ENCODE results near the gene PRICKLE2. TPM values are rescaled to one million over a fixed set of nuclear protein-coding genes. Genes with fewer than 3 reads are reported as not detected.

Gene PRICKLE2
- total RNA-seq, 1 experiment from 2014 or later: 3.2 TPM

DNA sequence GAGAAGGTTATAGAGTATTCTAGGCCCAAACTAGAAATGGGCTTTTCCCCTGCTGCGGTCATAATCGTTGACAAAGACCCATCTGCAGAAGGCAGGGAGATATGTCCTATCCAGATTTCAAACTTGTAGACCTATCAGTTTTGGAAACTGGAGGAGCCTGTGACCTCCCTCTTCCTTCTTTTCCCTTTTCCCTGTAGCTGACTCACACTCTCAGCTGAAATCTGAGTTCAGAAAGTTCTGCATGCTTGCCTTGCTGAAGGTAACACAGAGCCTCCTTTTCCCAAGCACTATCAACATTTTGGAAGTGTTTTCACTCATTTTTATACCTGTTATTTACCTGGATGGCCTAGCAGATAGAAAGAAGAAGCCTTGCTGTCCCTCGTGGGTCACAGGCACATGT lies 142.9 kb downstream of the PRICKLE2 start:
- H2BK12ac ChIP-seq (ENCODE audit: insufficient read length, low read depth, low read length): no peak overlapping the region
- H2BK5ac ChIP-seq (ENCODE audit: insufficient read length, low read length): no peak overlapping the region
- no peak overlapping the region for H3K4me2 ChIP-seq (ENCODE audit: insufficient read depth, insufficient read length, low read length)
- H4K91ac ChIP-seq (ENCODE audit: insufficient read length, low read depth, low read length): no peak overlapping the region
- no peak overlapping the region for H3K9ac ChIP-seq (ENCODE audit: extremely low read depth, insufficient read length, low read length)
- no peaks in the 10 kb centered on the region for H3K9me3 ChIP-seq (ENCODE audit: control insufficient read depth, low read depth, low read length)
- no peak overlapping the region for H3K18ac ChIP-seq (ENCODE audit: insufficient read length, low read depth, low read length)
- no peaks in the 10 kb centered on the region for H3K27me3 ChIP-seq (ENCODE audit: insufficient read depth, low read length)
- H3K79me1 ChIP-seq (ENCODE audit: insufficient read depth, low read depth, low read length, poor library complexity, severe bottlenecking): no peaks in the 10 kb centered on the region
- Mint-ChIP-seq H3K36me3 (ENCODE audit: insufficient read depth in 1 of 3, low read depth in 3 of 3) (peaks cover 0 to 4% (median 0%) of the 10 kb centered on the region in 3 experiments; a peak in 1 of 7 replicates), H3K4me3 (no peak overlapping the region), H3K27ac (no peak overlapping the region), H3K4me1 (peaks cover 26 to 30% of the 10 kb centered on the region in 2 experiments), H3K9me3 (no peaks in the 10 kb centered on the region), H3K27me3 (ENCODE audit: low read depth) (no peaks in the 10 kb centered on the region; the same call in 1 of the 2 replicates)
- TF ChIP-seq, protein P1, sequence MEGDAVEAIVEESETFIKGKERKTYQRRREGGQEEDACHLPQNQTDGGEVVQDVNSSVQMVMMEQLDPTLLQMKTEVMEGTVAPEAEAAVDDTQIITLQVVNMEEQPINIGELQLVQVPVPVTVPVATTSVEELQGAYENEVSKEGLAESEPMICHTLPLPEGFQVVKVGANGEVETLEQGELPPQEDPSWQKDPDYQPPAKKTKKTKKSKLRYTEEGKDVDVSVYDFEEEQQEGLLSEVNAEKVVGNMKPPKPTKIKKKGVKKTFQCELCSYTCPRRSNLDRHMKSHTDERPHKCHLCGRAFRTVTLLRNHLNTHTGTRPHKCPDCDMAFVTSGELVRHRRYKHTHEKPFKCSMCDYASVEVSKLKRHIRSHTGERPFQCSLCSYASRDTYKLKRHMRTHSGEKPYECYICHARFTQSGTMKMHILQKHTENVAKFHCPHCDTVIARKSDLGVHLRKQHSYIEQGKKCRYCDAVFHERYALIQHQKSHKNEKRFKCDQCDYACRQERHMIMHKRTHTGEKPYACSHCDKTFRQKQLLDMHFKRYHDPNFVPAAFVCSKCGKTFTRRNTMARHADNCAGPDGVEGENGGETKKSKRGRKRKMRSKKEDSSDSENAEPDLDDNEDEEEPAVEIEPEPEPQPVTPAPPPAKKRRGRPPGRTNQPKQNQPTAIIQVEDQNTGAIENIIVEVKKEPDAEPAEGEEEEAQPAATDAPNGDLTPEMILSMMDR (conservative IDR thresholded peaks at IDR 0.05): no peak
- H3K14ac ChIP-seq (ENCODE audit: insufficient read depth, low read length): no peak overlapping the region
- no peak overlapping the region for H3K23ac ChIP-seq (ENCODE audit: insufficient read length, low read depth, low read length)
- H3K4ac ChIP-seq (ENCODE audit: low read depth, low read length): no peak overlapping the region
- no peak overlapping the region for H2BK20ac ChIP-seq (ENCODE audit: low read depth, low read length, poor library complexity, severe bottlenecking)
- H2BK15ac ChIP-seq (ENCODE audit: low read depth, low read length): no peak overlapping the region
- no CpG with 5 or more reads among the region's 3 CpGs for WGBS (ENCODE audit: extremely low coverage, insufficient read length, low lambda C conversion rate)
- no peak for DNase-seq
- no peaks in the 10 kb centered on the region for H3K23me2 ChIP-seq (ENCODE audit: insufficient read length, low read depth, low read length, poor library complexity, severe bottlenecking)
- no peak overlapping the region for H3K56ac ChIP-seq (ENCODE audit: insufficient read length, low read depth, low read length)
- no peak overlapping the region for H3K27ac ChIP-seq (ENCODE audit: insufficient read length, low read depth, low read length)
- no peak overlapping the region for H2AFZ ChIP-seq (ENCODE audit: low read length)
- no peak overlapping the region for H3T11ph ChIP-seq (ENCODE audit: low read length)
- H3K79me2 ChIP-seq (ENCODE audit: insufficient read depth, low read length): no peaks in the 10 kb centered on the region
- H2BK120ac ChIP-seq (ENCODE audit: low read depth, low read length, poor library complexity, severe bottlenecking): no peak overlapping the region
- H4K20me1 ChIP-seq (ENCODE audit: control insufficient read depth, insufficient read depth, insufficient read length): no peaks in the 10 kb centered on the region
- no peak overlapping the region for H4K8ac ChIP-seq (replicated peaks; ENCODE audit: insufficient read length, low read depth, low read length)
- H4K5ac ChIP-seq (ENCODE audit: insufficient read length, low read depth, low read length): no peak overlapping the region
- H3K4me1 ChIP-seq (ENCODE audit: insufficient read depth, low read length): peaks cover 15% of the 10 kb centered on the region
- no peak overlapping the region for H2AK5ac ChIP-seq (ENCODE audit: insufficient read length, low read length)
